22Rv1 (cell line): ENCODE measurements around the gene TYW1.
"Not testable (repeated sequence)": the region's sequence is repeated elsewhere in the genome, so short reads cannot be mapped to it uniquely, and the experiment has no call there.

Experiments
- ZFX ChIP-seq: fragments of 450-650 bp; IDR thresholded peaks from 2 replicates; pipeline ENCODE4 v1.6.1; 2017; ENCODE audit warnings: antibody characterized with exemption, borderline replicate concordance
- TF ChIP-seq, protein P1 (sequence below): fragments of 450-650 bp; IDR thresholded peaks from 2 replicates; pipeline ENCODE4 v1.5.1; 2017; ENCODE audit warnings: mild to moderate bottlenecking

DNA sequence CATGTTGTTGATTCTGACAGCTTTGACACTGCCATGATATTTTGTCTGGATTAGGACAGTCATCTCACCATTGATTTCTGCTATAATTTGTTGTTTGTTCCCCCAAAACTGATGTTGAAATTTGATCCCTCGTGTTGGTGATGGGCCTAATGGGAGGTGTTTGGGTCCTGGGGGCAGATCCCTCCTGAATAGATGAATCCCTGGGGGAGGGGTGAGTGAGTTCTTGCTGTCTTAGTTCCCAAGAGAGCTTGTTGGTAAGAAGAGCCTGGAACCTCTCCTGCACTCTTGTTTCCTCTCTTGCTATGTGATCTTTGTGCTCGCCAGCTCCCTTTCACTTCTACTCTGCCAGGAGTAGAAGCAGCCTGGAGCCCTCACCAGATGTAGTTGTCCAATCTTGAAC lies 7.5 kb downstream of the TYW1 start:
- TF ChIP-seq, protein P1, sequence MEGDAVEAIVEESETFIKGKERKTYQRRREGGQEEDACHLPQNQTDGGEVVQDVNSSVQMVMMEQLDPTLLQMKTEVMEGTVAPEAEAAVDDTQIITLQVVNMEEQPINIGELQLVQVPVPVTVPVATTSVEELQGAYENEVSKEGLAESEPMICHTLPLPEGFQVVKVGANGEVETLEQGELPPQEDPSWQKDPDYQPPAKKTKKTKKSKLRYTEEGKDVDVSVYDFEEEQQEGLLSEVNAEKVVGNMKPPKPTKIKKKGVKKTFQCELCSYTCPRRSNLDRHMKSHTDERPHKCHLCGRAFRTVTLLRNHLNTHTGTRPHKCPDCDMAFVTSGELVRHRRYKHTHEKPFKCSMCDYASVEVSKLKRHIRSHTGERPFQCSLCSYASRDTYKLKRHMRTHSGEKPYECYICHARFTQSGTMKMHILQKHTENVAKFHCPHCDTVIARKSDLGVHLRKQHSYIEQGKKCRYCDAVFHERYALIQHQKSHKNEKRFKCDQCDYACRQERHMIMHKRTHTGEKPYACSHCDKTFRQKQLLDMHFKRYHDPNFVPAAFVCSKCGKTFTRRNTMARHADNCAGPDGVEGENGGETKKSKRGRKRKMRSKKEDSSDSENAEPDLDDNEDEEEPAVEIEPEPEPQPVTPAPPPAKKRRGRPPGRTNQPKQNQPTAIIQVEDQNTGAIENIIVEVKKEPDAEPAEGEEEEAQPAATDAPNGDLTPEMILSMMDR: not testable (repeated sequence)
- TF ChIP-seq ZFX: not testable (repeated sequence)
